GM23338 (cell line): ENCODE results near the gene CELA2B. TPM values are rescaled to one million over a fixed set of nuclear protein-coding genes. Genes with fewer than 3 reads are reported as not detected.

Experiments
- ATAC-seq: fragments of 200-7000 bp; cut with Tn5 transposase; 3 replicates; pipeline ENCODE4 v1.9.1; 2020
- DNase-seq: peaks from one replicate; pipeline ENCODE4 v3.0.0-alpha.2; 2015; ENCODE audit warnings: low spot score
- H2AFZ ChIP-seq: fragments of 200-600 bp; sonication (generic); 2 replicates; pipeline ENCODE4 v1.8.0; 2016; ENCODE audit warnings: antibody characterized with exemption, mild to moderate bottlenecking, moderate library complexity
- H3F3A ChIP-seq: fragments of 200-600 bp; sonication (generic); replicated peaks from 2 replicates; pipeline ENCODE4 v1.8.0; 2017; ENCODE audit warnings: antibody characterized with exemption, mixed run types, low read depth
- H3K27ac ChIP-seq: fragments of 200-600 bp; sonication (generic); 2 replicates; pipeline ENCODE4 v1.6.1; 2016; ENCODE audit warnings: low read depth
- H3K27me3 ChIP-seq: fragments of 200-600 bp; sonication (generic); 2 replicates; pipeline ENCODE4 v1.8.0; 2016; ENCODE audit warnings: mild to moderate bottlenecking, mixed run types, moderate library complexity; ENCODE audit not compliant: insufficient read depth
- H3K36me3 ChIP-seq: fragments of 200-600 bp; sonication (generic); 2 replicates; pipeline ENCODE4 v1.8.0; 2016; ENCODE audit warnings: mild to moderate bottlenecking; ENCODE audit not compliant: insufficient read depth
- H3K4me1 ChIP-seq: fragments of 200-600 bp; sonication (generic); 2 replicates; pipeline ENCODE4 v1.8.0; 2016; ENCODE audit warnings: mild to moderate bottlenecking, moderate library complexity; ENCODE audit not compliant: insufficient read depth
- H3K4me2 ChIP-seq: fragments of 200-600 bp; sonication (generic); 2 replicates; pipeline ENCODE4 v1.7.1; 2017; ENCODE audit warnings: mixed run types
- H3K4me3 ChIP-seq: fragments of 200-600 bp; sonication (generic); 2 replicates; pipeline ENCODE4 v1.6.1; 2016; ENCODE audit warnings: mixed run types
- H3K79me2 ChIP-seq: fragments of 200-600 bp; sonication (generic); replicated peaks from 2 replicates; pipeline ENCODE4 v1.8.0; 2017; ENCODE audit warnings: mild to moderate bottlenecking; ENCODE audit not compliant: insufficient read depth
- H3K9me2 ChIP-seq: fragments of 200-600 bp; sonication (generic); 2 replicates; pipeline ENCODE4 v1.8.0; 2017; ENCODE audit not compliant: insufficient read depth
- H4K20me1 ChIP-seq: fragments of 200-600 bp; sonication (generic); replicated peaks from 2 replicates; pipeline ENCODE4 v1.8.0; 2017; ENCODE audit warnings: mild to moderate bottlenecking; ENCODE audit not compliant: insufficient read depth
- H3K27ac Mint-ChIP-seq: 2 replicates; pipeline ENCODE4 v1.8.0; 2020; ENCODE audit warnings: inconsistent platforms, mild to moderate bottlenecking, moderate library complexity, mixed read lengths
- H3K27me3 Mint-ChIP-seq: 3 replicates; pipeline ENCODE4 v1.8.0; 2022; ENCODE audit warnings: low read depth, mild to moderate bottlenecking, moderate library complexity, mixed read lengths, inconsistent platforms; ENCODE audit not compliant: insufficient read depth, poor library complexity
- H3K36me3 Mint-ChIP-seq: 3 replicates; pipeline ENCODE4 v1.8.0; 2021; ENCODE audit warnings: low read depth, mild to moderate bottlenecking, inconsistent platforms, moderate library complexity, mixed read lengths
- H3K4me1 Mint-ChIP-seq: 3 replicates; pipeline ENCODE4 v1.8.0; 2020; ENCODE audit warnings: mild to moderate bottlenecking, inconsistent platforms, mixed read lengths
- H3K4me3 Mint-ChIP-seq: 3 replicates; pipeline ENCODE4 v1.8.0; 2021; ENCODE audit warnings: moderate library complexity, mild to moderate bottlenecking, inconsistent platforms, mixed read lengths
- H3K9me3 Mint-ChIP-seq: 3 replicates; pipeline ENCODE4 v1.8.0; 2020; ENCODE audit warnings: moderate library complexity, mild to moderate bottlenecking, inconsistent platforms, mixed read lengths
- EZH2phosphoT487 ChIP-seq: fragments of 200-600 bp; sonication (generic); IDR thresholded peaks from one replicate; pipeline ENCODE4 v1.8.1; 2018; ENCODE audit warnings: antibody characterized with exemption; ENCODE audit not compliant: unreplicated experiment
- NANOG ChIP-seq: IDR thresholded peaks from 2 replicates; pipeline ENCODE4 v1.6.1; 2016; ENCODE audit warnings: antibody characterized with exemption, borderline replicate concordance
- polyA plus RNA-seq: library from polyadenylated mRNA; unstranded; fragments of >200 nt; fragmentation: Nextera tagmentation; extraction: Ambion mirVana; gene quantifications from 2 replicates; pipeline ENCODE4 v1.2.1, GENCODE V29; 2016
- total RNA-seq: library from RNA; depleted of rRNA; stranded (reverse); fragments of >200 nt; shearing (Covaris generic); gene quantifications from 2 replicates; pipeline ENCODE4 v1.2.3, GENCODE V29; 2014
- TF ChIP-seq, protein P1 (sequence below), 2 experiments: fragments of 200-600 bp in 1 of 2; sonication (generic) in 1 of 2; conservative IDR thresholded peaks; 2 replicates each; pipeline versions ENCODE4 v1.5.1 to v1.6.1; 2016 to 2017; ENCODE audit warnings: antibody characterized with exemption in 2 of 2, low read depth in 2 of 2, mild to moderate bottlenecking in 2 of 2, moderate library complexity in 1 of 2
- TF ChIP-seq, protein P2 (sequence below): fragments of 250-450 bp; sonication (Bioruptor Pico); IDR thresholded peaks from 2 replicates; pipeline ENCODE4 v1.5.0; 2020; ENCODE audit warnings: mild to moderate bottlenecking, moderate library complexity

Gene CELA2B
- total and polyA plus RNA-seq, 2 experiments from 2014 or later, result not detected

- DNase-seq, result peak; percentile 92
These were observed 25.5 kb downstream of the CELA2B start for GRCh38 chr1:15501208-15502032.

More at GRCh38 chr1:15501208-15502032, 25.5 kb downstream of the CELA2B start:
- no peak overlapping the region for H3K27ac Mint-ChIP-seq
- H3K9me3 Mint-ChIP-seq, result 0 out of 3 replicates have a peak, but pooled peaks cover 4% of the 10 kb centered on the region
- H3K36me3 Mint-ChIP-seq, result peaks cover 20% of the 10 kb centered on the region; the same call in 2 of the 3 replicates
- Histone ChIP-seq H3K27ac (no peak overlapping the region), H3K27me3 (no peaks in the 10 kb centered on the region), H3K36me3 (no peaks in the 10 kb centered on the region; the same call in 1 of the 2 replicates), H4K20me1 (no peaks in the 10 kb centered on the region), H3K4me2 (no peak overlapping the region), H3K79me2 (no peaks in the 10 kb centered on the region), H3K4me3 (no peak overlapping the region), H3K4me1 (no peaks in the 10 kb centered on the region), H3K9me2 (no peaks in the 10 kb centered on the region), H2AFZ (no peak overlapping the region), H3F3A (no peaks in the 10 kb centered on the region)
- no peak for TF ChIP-seq NANOG
- no peak for TF ChIP-seq EZH2phosphoT487
- TF ChIP-seq, protein P1, sequence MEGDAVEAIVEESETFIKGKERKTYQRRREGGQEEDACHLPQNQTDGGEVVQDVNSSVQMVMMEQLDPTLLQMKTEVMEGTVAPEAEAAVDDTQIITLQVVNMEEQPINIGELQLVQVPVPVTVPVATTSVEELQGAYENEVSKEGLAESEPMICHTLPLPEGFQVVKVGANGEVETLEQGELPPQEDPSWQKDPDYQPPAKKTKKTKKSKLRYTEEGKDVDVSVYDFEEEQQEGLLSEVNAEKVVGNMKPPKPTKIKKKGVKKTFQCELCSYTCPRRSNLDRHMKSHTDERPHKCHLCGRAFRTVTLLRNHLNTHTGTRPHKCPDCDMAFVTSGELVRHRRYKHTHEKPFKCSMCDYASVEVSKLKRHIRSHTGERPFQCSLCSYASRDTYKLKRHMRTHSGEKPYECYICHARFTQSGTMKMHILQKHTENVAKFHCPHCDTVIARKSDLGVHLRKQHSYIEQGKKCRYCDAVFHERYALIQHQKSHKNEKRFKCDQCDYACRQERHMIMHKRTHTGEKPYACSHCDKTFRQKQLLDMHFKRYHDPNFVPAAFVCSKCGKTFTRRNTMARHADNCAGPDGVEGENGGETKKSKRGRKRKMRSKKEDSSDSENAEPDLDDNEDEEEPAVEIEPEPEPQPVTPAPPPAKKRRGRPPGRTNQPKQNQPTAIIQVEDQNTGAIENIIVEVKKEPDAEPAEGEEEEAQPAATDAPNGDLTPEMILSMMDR (conservative IDR thresholded peaks at IDR 0.05; ENCODE audit: low read depth in 2 of 2), result peak; percentile 84 to 92
- TF ChIP-seq, protein P2, sequence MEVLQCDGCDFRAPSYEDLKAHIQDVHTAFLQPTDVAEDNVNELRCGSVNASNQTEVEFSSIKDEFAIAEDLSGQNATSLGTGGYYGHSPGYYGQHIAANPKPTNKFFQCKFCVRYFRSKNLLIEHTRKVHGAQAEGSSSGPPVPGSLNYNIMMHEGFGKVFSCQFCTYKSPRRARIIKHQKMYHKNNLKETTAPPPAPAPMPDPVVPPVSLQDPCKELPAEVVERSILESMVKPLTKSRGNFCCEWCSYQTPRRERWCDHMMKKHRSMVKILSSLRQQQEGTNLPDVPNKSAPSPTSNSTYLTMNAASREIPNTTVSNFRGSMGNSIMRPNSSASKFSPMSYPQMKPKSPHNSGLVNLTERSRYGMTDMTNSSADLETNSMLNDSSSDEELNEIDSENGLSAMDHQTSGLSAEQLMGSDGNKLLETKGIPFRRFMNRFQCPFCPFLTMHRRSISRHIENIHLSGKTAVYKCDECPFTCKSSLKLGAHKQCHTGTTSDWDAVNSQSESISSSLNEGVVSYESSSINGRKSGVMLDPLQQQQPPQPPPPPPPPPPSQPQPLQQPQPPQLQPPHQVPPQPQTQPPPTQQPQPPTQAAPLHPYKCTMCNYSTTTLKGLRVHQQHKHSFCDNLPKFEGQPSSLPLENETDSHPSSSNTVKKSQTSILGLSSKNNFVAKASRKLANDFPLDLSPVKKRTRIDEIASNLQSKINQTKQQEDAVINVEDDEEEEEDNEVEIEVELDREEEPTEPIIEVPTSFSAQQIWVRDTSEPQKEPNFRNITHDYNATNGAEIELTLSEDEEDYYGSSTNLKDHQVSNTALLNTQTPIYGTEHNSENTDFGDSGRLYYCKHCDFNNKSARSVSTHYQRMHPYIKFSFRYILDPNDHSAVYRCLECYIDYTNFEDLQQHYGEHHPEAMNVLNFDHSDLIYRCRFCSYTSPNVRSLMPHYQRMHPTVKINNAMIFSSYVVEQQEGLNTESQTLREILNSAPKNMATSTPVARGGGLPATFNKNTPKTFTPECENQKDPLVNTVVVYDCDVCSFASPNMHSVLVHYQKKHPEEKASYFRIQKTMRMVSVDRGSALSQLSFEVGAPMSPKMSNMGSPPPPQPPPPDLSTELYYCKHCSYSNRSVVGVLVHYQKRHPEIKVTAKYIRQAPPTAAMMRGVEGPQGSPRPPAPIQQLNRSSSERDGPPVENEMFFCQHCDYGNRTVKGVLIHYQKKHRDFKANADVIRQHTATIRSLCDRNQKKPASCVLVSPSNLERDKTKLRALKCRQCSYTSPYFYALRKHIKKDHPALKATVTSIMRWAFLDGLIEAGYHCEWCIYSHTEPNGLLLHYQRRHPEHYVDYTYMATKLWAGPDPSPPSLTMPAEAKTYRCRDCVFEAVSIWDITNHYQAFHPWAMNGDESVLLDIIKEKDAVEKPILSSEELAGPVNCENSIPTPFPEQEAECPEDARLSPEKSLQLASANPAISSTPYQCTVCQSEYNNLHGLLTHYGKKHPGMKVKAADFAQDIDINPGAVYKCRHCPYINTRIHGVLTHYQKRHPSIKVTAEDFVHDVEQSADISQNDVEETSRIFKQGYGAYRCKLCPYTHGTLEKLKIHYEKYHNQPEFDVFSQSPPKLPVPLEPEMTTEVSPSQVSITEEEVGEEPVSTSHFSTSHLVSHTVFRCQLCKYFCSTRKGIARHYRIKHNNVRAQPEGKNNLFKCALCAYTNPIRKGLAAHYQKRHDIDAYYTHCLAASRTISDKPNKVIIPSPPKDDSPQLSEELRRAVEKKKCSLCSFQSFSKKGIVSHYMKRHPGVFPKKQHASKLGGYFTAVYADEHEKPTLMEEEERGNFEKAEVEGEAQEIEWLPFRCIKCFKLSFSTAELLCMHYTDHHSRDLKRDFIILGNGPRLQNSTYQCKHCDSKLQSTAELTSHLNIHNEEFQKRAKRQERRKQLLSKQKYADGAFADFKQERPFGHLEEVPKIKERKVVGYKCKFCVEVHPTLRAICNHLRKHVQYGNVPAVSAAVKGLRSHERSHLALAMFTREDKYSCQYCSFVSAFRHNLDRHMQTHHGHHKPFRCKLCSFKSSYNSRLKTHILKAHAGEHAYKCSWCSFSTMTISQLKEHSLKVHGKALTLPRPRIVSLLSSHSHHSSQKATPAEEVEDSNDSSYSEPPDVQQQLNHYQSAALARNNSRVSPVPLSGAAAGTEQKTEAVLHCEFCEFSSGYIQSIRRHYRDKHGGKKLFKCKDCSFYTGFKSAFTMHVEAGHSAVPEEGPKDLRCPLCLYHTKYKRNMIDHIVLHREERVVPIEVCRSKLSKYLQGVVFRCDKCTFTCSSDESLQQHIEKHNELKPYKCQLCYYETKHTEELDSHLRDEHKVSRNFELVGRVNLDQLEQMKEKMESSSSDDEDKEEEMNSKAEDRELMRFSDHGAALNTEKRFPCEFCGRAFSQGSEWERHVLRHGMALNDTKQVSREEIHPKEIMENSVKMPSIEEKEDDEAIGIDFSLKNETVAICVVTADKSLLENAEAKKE (CRISPR knock-in tag), result no peak
- no peak overlapping the region for H3K4me3 Mint-ChIP-seq
- peaks cover 10% of the 10 kb centered on the region; the same call in 2 of the 3 replicates for H3K4me1 Mint-ChIP-seq
- peak; percentile 97 for ATAC-seq
- peaks cover under 1% of the 10 kb centered on the region for H3K27me3 Mint-ChIP-seq
